Measurements from ENCODE around the gene PLXNB3.

Gene PLXNB3

GRCh38 chrX:153799326-153799725 lies 35.3 kb downstream of the PLXNB3 start:
- H3K9me3 ChIP-seq (ENCODE audit: control insufficient read depth in 5 of 5, low read length in 5 of 5), result peaks cover 0 to 41% (median 14%) of the 10 kb centered on the region in 5 donors
- no peak overlapping the region for H3K9ac ChIP-seq (ENCODE audit: low read length in 5 of 5)
- H3K4me1 ChIP-seq (ENCODE audit: control insufficient read depth in 5 of 5, insufficient read depth in 5 of 5, low read length in 5 of 5), result peaks cover 0 to 28% (median 20%) of the 10 kb centered on the region in 5 donors
- no peak overlapping the region for H3K4me3 ChIP-seq (ENCODE audit: low read depth in 1 of 5, low read length in 5 of 5)
- no peak overlapping the region for H3K27ac ChIP-seq (ENCODE audit: low read depth, low read length)
- peaks cover 2 to 11% (median 3%) of the 10 kb centered on the region in 5 donors for H3K27me3 ChIP-seq (ENCODE audit: control insufficient read depth in 5 of 5, insufficient read depth in 4 of 5, low read length in 5 of 5)
- peaks cover 0 to 29% (median 19%) of the 10 kb centered on the region in 5 donors for H3K36me3 ChIP-seq (ENCODE audit: control insufficient read depth in 5 of 5, insufficient read depth in 5 of 5, low read length in 5 of 5)

GRCh38 chrX:153800177-153800722 lies 36.2 kb downstream of the PLXNB3 start:
- peaks cover 2 to 11% (median 3%) of the 10 kb centered on the region in 5 donors for H3K27me3 ChIP-seq (ENCODE audit: control insufficient read depth in 5 of 5, insufficient read depth in 4 of 5, low read length in 5 of 5)
- H3K27ac ChIP-seq (ENCODE audit: low read depth, low read length), result no peak overlapping the region
- H3K4me1 ChIP-seq (ENCODE audit: control insufficient read depth in 5 of 5, insufficient read depth in 5 of 5, low read length in 5 of 5), result peaks cover 0 to 21% (median 14%) of the 10 kb centered on the region in 5 donors
- H3K4me3 ChIP-seq (ENCODE audit: low read depth in 1 of 5, low read length in 5 of 5), result no peak overlapping the region
- no peak overlapping the region for H3K9ac ChIP-seq (ENCODE audit: low read length in 5 of 5)
- peaks cover 0 to 32% (median 8%) of the 10 kb centered on the region in 5 donors for H3K9me3 ChIP-seq (ENCODE audit: control insufficient read depth in 5 of 5, low read length in 5 of 5)
- peaks cover 0 to 29% (median 19%) of the 10 kb centered on the region in 5 donors for H3K36me3 ChIP-seq (ENCODE audit: control insufficient read depth in 5 of 5, insufficient read depth in 5 of 5, low read length in 5 of 5)

- peaks cover 0 to 27% (median 6%) of the 10 kb centered on the region in 5 donors for H3K9me3 ChIP-seq (ENCODE audit: control insufficient read depth in 5 of 5, low read length in 5 of 5)
- H3K4me3 ChIP-seq (ENCODE audit: low read depth in 1 of 5, low read length in 5 of 5), result no peak overlapping the region
- peaks cover 2 to 14% (median 5%) of the 10 kb centered on the region in 5 donors for H3K27me3 ChIP-seq (ENCODE audit: control insufficient read depth in 5 of 5, insufficient read depth in 4 of 5, low read length in 5 of 5)
- no peak overlapping the region for H3K9ac ChIP-seq (ENCODE audit: low read length in 5 of 5)
- no peak overlapping the region for H3K27ac ChIP-seq (ENCODE audit: low read depth, low read length)
- H3K36me3 ChIP-seq (ENCODE audit: control insufficient read depth in 5 of 5, insufficient read depth in 5 of 5, low read length in 5 of 5), result peaks cover 0 to 29% (median 19%) of the 10 kb centered on the region in 5 donors
- peaks cover 0 to 16% (median 9%) of the 10 kb centered on the region in 5 donors for H3K4me1 ChIP-seq (ENCODE audit: control insufficient read depth in 5 of 5, insufficient read depth in 5 of 5, low read length in 5 of 5)
These were observed 36.7 kb downstream of the PLXNB3 start for GRCh38 chrX:153800746-153801145.

- H3K27me3 ChIP-seq (ENCODE audit: control insufficient read depth in 5 of 5, insufficient read depth in 4 of 5, low read length in 5 of 5), result peaks cover 4 to 22% (median 13%) of the 10 kb centered on the region in 5 donors
- peaks cover 0 to 27% (median 19%) of the 10 kb centered on the region in 5 donors for H3K36me3 ChIP-seq (ENCODE audit: control insufficient read depth in 5 of 5, insufficient read depth in 5 of 5, low read length in 5 of 5)
- H3K4me1 ChIP-seq (ENCODE audit: control insufficient read depth in 5 of 5, insufficient read depth in 5 of 5, low read length in 5 of 5), result peaks cover 0 to 10% (median 5%) of the 10 kb centered on the region in 5 donors
- no peak overlapping the region for H3K27ac ChIP-seq (ENCODE audit: low read depth, low read length)
- H3K4me3 ChIP-seq (ENCODE audit: low read depth in 1 of 5, low read length in 5 of 5), result no peak overlapping the region
- peaks cover 0 to 21% (median 4%) of the 10 kb centered on the region in 5 donors for H3K9me3 ChIP-seq (ENCODE audit: control insufficient read depth in 5 of 5, low read length in 5 of 5)
- no peak overlapping the region for H3K9ac ChIP-seq (ENCODE audit: low read length in 5 of 5)
These were observed 37.6 kb downstream of the PLXNB3 start for GRCh38 chrX:153801669-153802068.

- H3K27ac ChIP-seq (ENCODE audit: low read depth, low read length), result no peak overlapping the region
- peaks cover 4 to 29% (median 16%) of the 10 kb centered on the region in 5 donors for H3K27me3 ChIP-seq (ENCODE audit: control insufficient read depth in 5 of 5, insufficient read depth in 4 of 5, low read length in 5 of 5)
- H3K9ac ChIP-seq (ENCODE audit: low read length in 5 of 5), result no peak overlapping the region
- H3K36me3 ChIP-seq (ENCODE audit: control insufficient read depth in 5 of 5, insufficient read depth in 5 of 5, low read length in 5 of 5), result peaks cover 0 to 19% (median 14%) of the 10 kb centered on the region in 5 donors
- peaks cover 0 to 10% (median 5%) of the 10 kb centered on the region in 5 donors for H3K4me1 ChIP-seq (ENCODE audit: control insufficient read depth in 5 of 5, insufficient read depth in 5 of 5, low read length in 5 of 5)
- H3K9me3 ChIP-seq (ENCODE audit: control insufficient read depth in 5 of 5, low read length in 5 of 5), result peaks cover 0 to 16% (median 3%) of the 10 kb centered on the region in 5 donors
- H3K4me3 ChIP-seq (ENCODE audit: low read depth in 1 of 5, low read length in 5 of 5), result no peak overlapping the region
These were observed 38.5 kb downstream of the PLXNB3 start for GRCh38 chrX:153802513-153803045.

GRCh38 chrX:153803211-153804099 lies 39.4 kb downstream of the PLXNB3 start:
- H3K9me3 ChIP-seq (ENCODE audit: control insufficient read depth in 5 of 5, low read length in 5 of 5), result peaks cover 0 to 9% (median 0%) of the 10 kb centered on the region in 5 donors
- H3K36me3 ChIP-seq (ENCODE audit: control insufficient read depth in 5 of 5, insufficient read depth in 5 of 5, low read length in 5 of 5), result peaks cover 0 to 10% (median 6%) of the 10 kb centered on the region in 5 donors
- no peak overlapping the region for H3K4me3 ChIP-seq (ENCODE audit: low read depth in 1 of 5, low read length in 5 of 5)
- H3K27ac ChIP-seq (ENCODE audit: low read depth, low read length), result no peak overlapping the region
- no peak overlapping the region for H3K9ac ChIP-seq (ENCODE audit: low read length in 5 of 5)
- H3K4me1 ChIP-seq (ENCODE audit: control insufficient read depth in 5 of 5, insufficient read depth in 5 of 5, low read length in 5 of 5), result peaks cover 0 to 10% (median 5%) of the 10 kb centered on the region in 5 donors
- H3K27me3 ChIP-seq (ENCODE audit: control insufficient read depth in 5 of 5, insufficient read depth in 4 of 5, low read length in 5 of 5), result peaks cover 4 to 30% (median 16%) of the 10 kb centered on the region in 5 donors

- H3K27ac ChIP-seq (ENCODE audit: low read depth, low read length), result no peak overlapping the region
- H3K4me3 ChIP-seq (ENCODE audit: low read depth in 1 of 5, low read length in 5 of 5), result no peak overlapping the region
- peaks cover 0 to 4% (median 1%) of the 10 kb centered on the region in 5 donors for H3K36me3 ChIP-seq (ENCODE audit: control insufficient read depth in 5 of 5, insufficient read depth in 5 of 5, low read length in 5 of 5)
These were observed 40.1 kb downstream of the PLXNB3 start for GRCh38 chrX:153804100-153804595.

GRCh38 chrX:153804621-153805020 lies 40.6 kb downstream of the PLXNB3 start:
- peaks cover 0 to 10% (median 5%) of the 10 kb centered on the region in 5 donors for H3K4me1 ChIP-seq (ENCODE audit: control insufficient read depth in 5 of 5, insufficient read depth in 5 of 5, low read length in 5 of 5)
- H3K9me3 ChIP-seq (ENCODE audit: control insufficient read depth in 5 of 5, low read length in 5 of 5), result peaks cover 0 to 11% (median 0%) of the 10 kb centered on the region in 5 donors
- H3K27ac ChIP-seq (ENCODE audit: low read depth, low read length), result no peak overlapping the region
- no peaks in the 10 kb centered on the region for H3K36me3 ChIP-seq (ENCODE audit: control insufficient read depth in 5 of 5, insufficient read depth in 5 of 5, low read length in 5 of 5)
- no peak overlapping the region for H3K4me3 ChIP-seq (ENCODE audit: low read depth in 1 of 5, low read length in 5 of 5)
- no peak overlapping the region for H3K9ac ChIP-seq (ENCODE audit: low read length in 5 of 5)
- peaks cover 4 to 34% (median 24%) of the 10 kb centered on the region in 5 donors for H3K27me3 ChIP-seq (ENCODE audit: control insufficient read depth in 5 of 5, insufficient read depth in 4 of 5, low read length in 5 of 5)

More at GRCh38 chrX:153804100-153804595, 40.1 kb downstream of the PLXNB3 start:
- Histone ChIP-seq H3K9ac (ENCODE audit: low read length in 5 of 5) (no peak overlapping the region), H3K27me3 (ENCODE audit: control insufficient read depth in 5 of 5, insufficient read depth in 4 of 5, low read length in 5 of 5) (peaks cover 4 to 33% (median 21%) of the 10 kb centered on the region in 5 donors), H3K9me3 (ENCODE audit: control insufficient read depth in 5 of 5, low read length in 5 of 5) (peaks cover 0 to 9% (median 0%) of the 10 kb centered on the region in 5 donors), H3K4me1 (ENCODE audit: control insufficient read depth in 5 of 5, insufficient read depth in 5 of 5, low read length in 5 of 5) (peaks cover 0 to 10% (median 5%) of the 10 kb centered on the region in 5 donors)

- Histone ChIP-seq H3K27ac (ENCODE audit: low read depth, low read length) (no peak overlapping the region), H3K27me3 (ENCODE audit: control insufficient read depth in 5 of 5, insufficient read depth in 4 of 5, low read length in 5 of 5) (peaks cover 6 to 40% (median 26%) of the 10 kb centered on the region in 5 donors), H3K9ac (ENCODE audit: low read length in 5 of 5) (no peak overlapping the region), H3K4me1 (ENCODE audit: control insufficient read depth in 5 of 5, insufficient read depth in 5 of 5, low read length in 5 of 5) (peaks cover 0 to 5% (median 4%) of the 10 kb centered on the region in 5 donors), H3K9me3 (ENCODE audit: control insufficient read depth in 5 of 5, low read length in 5 of 5) (peaks cover 0 to 12% (median 0%) of the 10 kb centered on the region in 5 donors), H3K36me3 (ENCODE audit: control insufficient read depth in 5 of 5, insufficient read depth in 5 of 5, low read length in 5 of 5) (no peaks in the 10 kb centered on the region), H3K4me3 (ENCODE audit: low read depth in 1 of 5, low read length in 5 of 5) (no peak overlapping the region)
These were observed 41.4 kb downstream of the PLXNB3 start for GRCh38 chrX:153805436-153805835.
